ENCODE data around the gene AMBRA1.

- TF ChIP-seq POLR2A (IDR thresholded peaks at IDR 0.05) (no peak), CTCF (IDR thresholded peaks at IDR 0.05) (no peak)
Measured at GRCh38 chr11:46477136-46477535, 116.7 kb downstream of the AMBRA1 start.

All from breast epithelium (tissue), 3 donors.